BLaER1 treated with 17β-estradiol and CSF1 and Interleukin-3, amounts not matched to agents 10 nM and 100 nM (cell line): ENCODE measurements around the gene CHRM5.
A peak's percentile ranks its signal among the peaks of the same experiment; 100 is the strongest.

Experiments used
- H3K27ac ChIP-seq, 11 experiments: shearing (Covaris generic); formaldehyde crosslinking; 2 replicates each; pipeline ENCODE4 v1.8.1; 2022
- H3K27me3 ChIP-seq, 11 experiments: shearing (Covaris generic); formaldehyde crosslinking; 2 replicates each; pipeline ENCODE4 v1.8.1; 2022
- H3K36me3 ChIP-seq, 11 experiments: shearing (Covaris generic); formaldehyde crosslinking; 2 replicates each; pipeline ENCODE4 v1.8.1; 2022
- H3K4me1 ChIP-seq, 10 experiments: shearing (Covaris generic); formaldehyde crosslinking; 2 replicates each; pipeline ENCODE4 v1.8.1; 2022
- H3K4me2 ChIP-seq, 11 experiments: shearing (Covaris generic); formaldehyde crosslinking; 2 replicates each; pipeline ENCODE4 v1.8.1; 2022
- H3K4me3 ChIP-seq, 10 experiments: shearing (Covaris generic); formaldehyde crosslinking; 2 replicates each; pipeline ENCODE4 v1.8.1; 2022
- H3K9ac ChIP-seq, 11 experiments: shearing (Covaris generic); formaldehyde crosslinking; 2 replicates each; pipeline ENCODE4 v1.8.1; 2022
- H3K9me3 ChIP-seq, 11 experiments: shearing (Covaris generic); formaldehyde crosslinking; replicated peaks in 1 of 11; 2 replicates each; pipeline ENCODE4 v1.8.1; 2022
- H4K20me1 ChIP-seq, 11 experiments: shearing (Covaris generic); formaldehyde crosslinking; 2 replicates each; pipeline ENCODE4 v1.8.1; 2022
- Cebpa-rat ChIP-seq, 11 experiments: shearing (Covaris generic); IDR thresholded peaks; 2 replicates each; pipeline ENCODE4 v1.8.1; 2022

CHRM5 gene

DNA sequence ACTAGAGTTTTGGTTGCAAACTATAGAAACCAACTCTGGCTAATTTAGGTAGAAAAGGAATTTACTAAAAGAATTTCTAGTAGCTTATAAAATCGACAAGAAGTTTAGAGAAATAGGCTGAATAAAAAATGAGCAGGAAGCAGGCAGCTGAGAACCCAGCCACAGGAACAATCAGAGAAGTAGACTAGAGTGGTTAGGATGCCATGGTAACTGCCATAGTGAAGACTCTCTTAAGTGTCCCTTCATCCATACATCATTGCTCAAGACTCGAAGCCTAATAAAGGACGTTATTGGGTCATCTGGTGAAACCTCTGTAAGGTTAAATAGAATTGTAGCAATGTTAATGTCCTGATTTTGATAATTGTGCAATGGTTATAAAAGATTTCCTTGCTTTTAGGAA is 57.0 kb downstream of the CHRM5 start:
- H3K4me1 ChIP-seq = peaks cover 0 to 11% (median 10%) of the 10 kb centered on the region in 10 experiments; a peak in 16 of 20 replicates
- H3K9ac ChIP-seq = no peak overlapping the region
- peaks cover 0 to 7% (median 3%) of the 10 kb centered on the region in 11 experiments; a peak in 4 of 22 replicates for H3K36me3 ChIP-seq
- H4K20me1 ChIP-seq = peaks cover 0 to 14% (median 0%) of the 10 kb centered on the region in 11 experiments; a peak in 1 of 22 replicates
- H3K27ac ChIP-seq = peak overlapping the region in 6 of 11 experiments; percentile 12 to 53 (median 41); a peak in 9 of 22 replicates
- H3K4me3 ChIP-seq = no peak overlapping the region
- TF ChIP-seq Cebpa-rat (IDR thresholded peaks at IDR 0.05) = peak in 4 of 11 experiments; percentile 20 to 72 (median 42); a peak in 4 of 22 replicates
- peak overlapping the region in 8 of 11 experiments; percentile 0 to 58 (median 44); a peak in 14 of 22 replicates for H3K4me2 ChIP-seq
- H3K27me3 ChIP-seq = no peaks in the 10 kb centered on the region
- H3K9me3 ChIP-seq = peaks cover 0 to 20% (median 14%) of the 10 kb centered on the region in 11 experiments; a peak in 19 of 22 replicates

DNA sequence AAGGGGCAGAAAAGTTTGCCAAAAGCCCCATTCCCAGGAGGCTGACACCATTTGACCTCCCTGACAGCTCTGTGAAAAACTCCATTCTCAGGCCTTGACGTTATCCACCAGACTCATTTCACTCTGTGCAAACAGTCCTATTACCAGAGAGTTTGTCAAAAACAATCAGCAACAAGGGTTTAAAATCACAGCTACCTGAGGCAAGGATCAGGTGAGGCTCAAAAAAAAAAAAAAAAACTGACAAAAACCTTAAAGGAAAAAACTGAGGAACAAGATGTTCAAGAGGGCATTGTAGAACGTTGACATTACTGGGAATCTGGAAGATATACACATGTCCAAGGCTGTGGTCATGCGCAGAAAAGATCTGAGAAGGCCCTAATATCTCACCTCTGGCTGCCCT is 59.3 kb downstream of the CHRM5 start:
- TF ChIP-seq Cebpa-rat (IDR thresholded peaks at IDR 0.05) = no peak
- Histone ChIP-seq H3K9ac (no peak overlapping the region), H4K20me1 (peaks cover 0 to 9% (median 0%) of the 10 kb centered on the region in 11 experiments; a peak in 1 of 22 replicates), H3K4me2 (no peak overlapping the region), H3K36me3 (peaks cover 0 to 7% (median 0%) of the 10 kb centered on the region in 11 experiments; a peak in 3 of 22 replicates), H3K4me3 (no peak overlapping the region), H3K4me1 (peaks cover 0 to 11% (median 10%) of the 10 kb centered on the region in 10 experiments; a peak in 16 of 20 replicates), H3K27ac (no peak overlapping the region), H3K9me3 (peaks cover 0 to 18% (median 13%) of the 10 kb centered on the region in 11 experiments; a peak in 18 of 22 replicates), H3K27me3 (no peaks in the 10 kb centered on the region)

DNA sequence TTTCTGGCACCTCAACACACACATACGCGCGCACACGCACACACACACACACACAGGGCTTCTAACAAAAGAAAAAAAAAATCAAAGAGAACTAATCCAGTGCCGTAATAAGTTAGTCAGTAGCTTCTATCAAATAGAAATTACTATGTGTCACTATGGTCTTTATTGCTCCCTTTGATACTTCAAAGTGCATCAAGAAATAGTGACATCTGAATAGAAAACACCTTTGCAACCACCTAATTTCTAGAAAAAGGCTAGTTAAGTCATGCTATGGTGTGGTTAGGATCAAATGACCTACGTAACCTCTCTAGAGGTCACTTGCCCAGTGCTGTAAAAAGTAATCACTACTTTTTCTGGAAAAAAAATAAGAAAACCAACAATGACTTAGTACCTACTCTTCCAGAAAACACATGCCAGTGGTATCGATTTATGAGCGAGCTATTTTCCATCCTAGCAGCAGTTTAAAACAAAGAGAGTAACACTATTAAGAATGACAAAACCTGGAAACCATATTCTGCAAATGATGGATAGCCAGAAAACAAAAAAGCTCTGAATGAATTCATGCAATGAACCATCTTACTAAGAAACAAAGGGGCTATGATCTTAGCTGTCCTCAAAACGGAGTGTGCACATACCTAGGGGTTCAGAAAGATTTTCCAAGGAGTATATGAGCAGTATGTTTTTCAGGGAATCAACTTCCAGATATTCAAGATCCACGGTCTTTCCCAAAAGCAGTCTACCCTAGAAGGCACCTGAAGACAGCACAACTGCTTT is 63.9 kb downstream of the CHRM5 start:
- Histone ChIP-seq H4K20me1 (peaks cover 0 to 11% (median 0%) of the 10 kb centered on the region in 11 experiments; a peak in 2 of 22 replicates), H3K36me3 (peaks cover 0 to 7% (median 0%) of the 10 kb centered on the region in 11 experiments; a peak in 2 of 22 replicates), H3K9ac (no peak overlapping the region), H3K27ac (no peak overlapping the region), H3K4me2 (no peak overlapping the region), H3K9me3 (peaks cover 0 to 15% (median 12%) of the 10 kb centered on the region in 11 experiments; a peak in 18 of 22 replicates), H3K4me1 (no peaks in the 10 kb centered on the region), H3K27me3 (no peaks in the 10 kb centered on the region), H3K4me3 (no peak overlapping the region)
- TF ChIP-seq Cebpa-rat (IDR thresholded peaks at IDR 0.05) = no peak

DNA sequence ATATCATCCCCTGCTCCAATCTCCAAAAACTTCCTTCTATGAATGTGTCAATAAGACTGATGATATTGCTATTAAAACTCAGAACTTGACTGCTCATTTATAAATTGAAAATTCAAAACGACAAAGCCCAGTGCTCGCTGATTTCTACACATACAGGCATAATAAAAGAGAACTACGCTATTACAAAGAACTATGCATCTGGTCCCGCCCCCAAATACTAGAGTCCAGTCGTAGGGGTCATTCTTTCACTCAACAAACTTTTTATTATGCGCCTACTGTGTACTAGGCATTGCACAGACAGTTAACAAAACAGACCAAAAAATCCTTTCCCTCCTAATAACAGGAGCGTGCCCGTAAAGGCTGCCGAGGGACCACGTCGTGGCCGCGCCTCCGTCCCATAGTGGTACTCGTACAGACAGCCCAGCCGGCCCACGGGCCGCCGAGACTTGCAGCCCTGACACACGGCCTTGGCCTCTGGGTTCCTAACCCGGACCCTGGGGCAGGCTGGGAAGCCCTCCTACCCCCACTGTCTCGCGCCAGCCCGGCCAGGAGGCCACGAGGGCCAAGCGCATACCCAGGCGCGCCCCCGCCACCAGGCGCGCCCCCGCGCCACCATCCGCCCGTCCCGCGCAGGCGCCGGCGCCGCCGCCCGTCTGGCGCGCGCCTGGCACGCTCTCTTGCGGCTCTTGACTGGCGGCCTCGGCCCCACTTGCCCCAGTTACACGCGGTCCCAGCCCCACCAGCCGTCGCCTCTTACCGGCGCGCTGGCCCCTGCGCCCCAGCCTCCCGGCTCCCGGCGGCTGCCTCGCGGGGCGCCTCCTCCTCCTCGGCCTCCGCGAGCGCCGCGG is 70.0 kb downstream of the CHRM5 start:
- H3K4me3 ChIP-seq = peak overlapping the region; percentile 66 to 86 (median 72)
- H4K20me1 ChIP-seq = peaks cover 0 to 11% (median 0%) of the 10 kb centered on the region in 11 experiments; a peak in 2 of 22 replicates
- peak overlapping the region; percentile 97 to 100 (median 100) for H3K27ac ChIP-seq

DNA sequence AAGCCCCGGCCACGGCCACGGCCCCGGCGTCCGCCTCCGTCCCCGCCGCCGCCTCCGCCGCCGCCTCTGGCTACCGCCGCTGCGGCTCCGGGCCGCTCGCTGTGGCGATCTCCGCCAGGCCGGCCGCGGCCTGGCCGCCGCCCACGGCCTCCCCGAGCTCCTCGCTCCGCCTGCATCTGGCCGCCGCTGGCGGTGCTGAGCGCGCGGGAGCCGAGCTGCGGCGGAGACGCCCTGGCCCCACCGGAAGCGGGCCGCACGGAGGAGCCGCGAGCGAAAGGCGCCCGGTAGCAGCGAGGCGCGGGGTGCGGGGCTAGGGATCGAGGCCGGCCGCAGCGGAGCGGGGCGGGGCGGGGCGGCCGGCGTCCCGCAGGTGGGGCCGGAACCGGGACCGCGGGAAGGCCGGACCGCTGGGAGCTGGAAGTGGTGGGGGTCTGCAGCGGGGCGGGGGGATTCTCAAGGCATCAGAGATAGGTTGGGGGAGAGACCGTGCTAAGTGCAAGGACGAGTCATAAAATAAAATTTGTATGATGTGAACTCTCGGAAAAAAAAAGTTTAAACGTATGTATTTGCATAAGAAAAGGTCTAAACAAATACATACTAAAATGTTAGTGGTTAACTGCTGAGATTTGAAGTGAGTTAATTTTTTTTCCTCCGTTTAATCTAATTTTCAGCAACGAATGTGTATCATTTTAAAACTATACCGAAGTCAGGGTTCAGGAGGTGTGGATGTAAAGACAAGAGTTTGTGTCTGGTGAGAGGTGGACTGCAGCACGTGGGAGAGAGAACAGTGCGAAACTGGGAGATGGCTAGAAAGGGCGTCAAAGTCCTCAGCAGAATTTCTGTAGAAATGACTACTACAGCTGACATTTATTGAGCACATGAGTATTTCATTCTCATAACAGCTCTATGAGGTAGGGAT is 70.8 kb downstream of the CHRM5 start, which contains the start of gene AVEN:
Gene AVEN (minus strand): TSS at position 334 of the 919 bp plus-strand sequence. CDS start 158 bp downstream, at position 176.
- TF ChIP-seq Cebpa-rat (IDR thresholded peaks at IDR 0.05) = no peak
- H3K4me3 ChIP-seq = peak within 1 kb of the TSS; percentile 66 to 86 (median 72)
- peak within 1 kb of the TSS; percentile 69 to 95 (median 83) for H3K4me2 ChIP-seq
- H3K36me3 ChIP-seq = no peaks in the 10 kb centered on the region
- H4K20me1 ChIP-seq = peaks cover 0 to 7% (median 0%) of the 10 kb centered on the region in 11 experiments; a peak in 2 of 22 replicates
- H3K4me1 ChIP-seq = peaks cover 12 to 21% (median 17%) of the 10 kb centered on the region in 10 experiments
- H3K27ac ChIP-seq = peak within 1 kb of the TSS; percentile 97 to 100 (median 100)
- H3K27me3 ChIP-seq = no peaks in the 10 kb centered on the region
- H3K9ac ChIP-seq = peak within 1 kb of the TSS; percentile 98 to 100 (median 100)
- H3K9me3 ChIP-seq = no peaks in the 10 kb centered on the region

More for the DNA sequence above, 70.0 kb downstream of the CHRM5 start:
- no peak for TF ChIP-seq Cebpa-rat (IDR thresholded peaks at IDR 0.05)
- Histone ChIP-seq H3K9me3 (no peaks in the 10 kb centered on the region), H3K4me2 (peak overlapping the region; percentile 69 to 95 (median 83)), H3K4me1 (peaks cover 12 to 21% (median 17%) of the 10 kb centered on the region in 10 experiments), H3K36me3 (no peaks in the 10 kb centered on the region), H3K27me3 (no peaks in the 10 kb centered on the region), H3K9ac (peak overlapping the region; percentile 98 to 100 (median 100))

DNA sequence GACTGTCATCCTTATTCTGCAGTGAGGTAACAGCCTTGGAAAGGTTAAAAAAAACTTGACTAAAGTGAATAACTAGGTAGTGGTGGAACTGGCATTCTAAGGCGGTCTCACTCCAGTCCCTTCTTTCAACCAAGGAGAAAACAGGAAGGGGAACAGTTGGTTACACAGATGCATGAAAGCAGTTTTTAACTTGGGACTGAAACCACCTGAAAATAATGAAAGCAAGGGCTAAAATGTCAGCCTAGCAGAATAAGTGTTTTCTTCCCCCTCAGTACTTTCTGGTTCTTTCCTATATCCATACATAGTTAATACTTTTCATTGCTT is 71.5 kb downstream of the CHRM5 start:
- peaks cover 0 to 6% (median 0%) of the 10 kb centered on the region in 11 experiments; a peak in 2 of 22 replicates for H4K20me1 ChIP-seq
- no peak for TF ChIP-seq Cebpa-rat (IDR thresholded peaks at IDR 0.05)
- H3K9me3 ChIP-seq = no peaks in the 10 kb centered on the region
- H3K36me3 ChIP-seq = no peaks in the 10 kb centered on the region
- H3K4me1 ChIP-seq = peaks cover 12 to 21% (median 17%) of the 10 kb centered on the region in 10 experiments
- H3K4me2 ChIP-seq = peak overlapping the region; percentile 69 to 95 (median 83)
- H3K27ac ChIP-seq = peak overlapping the region in 10 of 11 experiments; percentile 97 to 100 (median 100); a peak in 19 of 22 replicates
- H3K9ac ChIP-seq = peak overlapping the region; percentile 98 to 100 (median 100); a peak in 20 of 22 replicates
- H3K27me3 ChIP-seq = no peaks in the 10 kb centered on the region
- H3K4me3 ChIP-seq = peak overlapping the region in 9 of 10 experiments; percentile 66 to 86 (median 72); a peak in 18 of 20 replicates

DNA sequence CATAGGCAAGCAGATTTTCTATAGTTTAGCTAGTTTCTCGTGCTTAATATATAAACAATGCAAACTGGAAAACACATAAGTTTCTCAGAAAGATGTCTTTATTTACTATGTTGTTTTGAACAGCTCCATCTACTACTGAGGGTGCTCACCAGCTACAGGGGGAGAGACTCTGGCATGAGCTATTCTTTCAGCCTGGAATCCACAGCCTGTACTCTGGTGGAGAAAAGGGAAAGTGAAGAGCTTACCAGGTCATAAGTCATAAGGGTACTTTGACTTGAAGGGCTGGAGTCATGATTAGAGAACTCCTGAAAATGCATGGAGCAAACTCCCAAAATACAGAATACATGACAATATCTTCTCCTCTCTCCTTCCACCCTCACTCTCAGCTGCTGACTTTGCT is 75.1 kb downstream of the CHRM5 start:
- TF ChIP-seq Cebpa-rat (IDR thresholded peaks at IDR 0.05) = no peak
- H3K4me1 ChIP-seq = peaks cover 11 to 15% (median 13%) of the 10 kb centered on the region in 10 experiments
- H4K20me1 ChIP-seq = no peaks in the 10 kb centered on the region
- no peak overlapping the region for H3K9ac ChIP-seq
- no peak overlapping the region for H3K4me2 ChIP-seq
- peaks cover 4 to 15% (median 12%) of the 10 kb centered on the region in 11 experiments; a peak in 20 of 22 replicates for H3K9me3 ChIP-seq
- H3K27me3 ChIP-seq = no peaks in the 10 kb centered on the region
- no peak overlapping the region for H3K27ac ChIP-seq
- no peaks in the 10 kb centered on the region for H3K36me3 ChIP-seq
- no peak overlapping the region for H3K4me3 ChIP-seq

DNA sequence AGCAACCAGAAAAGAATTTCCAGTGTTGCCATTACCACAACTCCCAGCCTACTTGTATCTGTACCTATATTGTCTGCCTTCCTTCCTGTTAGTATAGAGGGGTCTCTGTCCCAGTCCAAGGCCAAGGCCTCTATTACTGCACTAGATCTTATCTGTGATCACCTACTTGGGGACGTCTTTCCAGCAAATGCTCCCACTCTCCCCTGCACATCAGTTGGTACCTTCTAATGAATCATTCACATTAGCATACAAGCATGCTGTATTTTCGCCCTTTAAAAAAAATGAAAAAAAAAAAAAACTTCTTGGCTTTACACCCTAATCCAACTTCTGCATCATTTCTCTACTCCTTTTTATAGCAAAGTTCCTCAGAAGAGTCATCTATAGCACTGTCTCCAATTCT is 75.5 kb downstream of the CHRM5 start:
- no peak overlapping the region for H3K4me3 ChIP-seq
- H4K20me1 ChIP-seq = no peaks in the 10 kb centered on the region
- no peaks in the 10 kb centered on the region for H3K27me3 ChIP-seq
- H3K27ac ChIP-seq = no peak overlapping the region
- H3K4me2 ChIP-seq = no peak overlapping the region
- no peak for TF ChIP-seq Cebpa-rat (IDR thresholded peaks at IDR 0.05)
- peaks cover 8 to 20% (median 16%) of the 10 kb centered on the region in 11 experiments for H3K9me3 ChIP-seq
- no peaks in the 10 kb centered on the region for H3K36me3 ChIP-seq
- H3K4me1 ChIP-seq = peaks cover 11 to 15% (median 13%) of the 10 kb centered on the region in 10 experiments
- no peak overlapping the region for H3K9ac ChIP-seq
